HepG2 (cell line): Measurements from ENCODE around the gene PLXNB2. TPM values are rescaled to one million over a fixed set of nuclear protein-coding genes. Genes with fewer than 3 reads are reported as not detected.

ENCODE experiments used
- ATAC-seq: fragments of 200-7000 bp; cut with Tn5 transposase; 3 replicates; pipeline ENCODE4 v1.9.1; 2020; ENCODE audit warnings: mild to moderate bottlenecking, moderate library complexity
- BruUV-seq: library from RNA; stranded (reverse); fragments of 400-500 nt; replicated peaks from 2 replicates; lab custom pipeline; 2021; lab: Mats Ljungman, UMichigan
- CTCF ChIA-PET: fragments of 300-600 bp; formaldehyde crosslinking; extraction: SDS; loops from one replicate; lab custom pipeline; 2021; ENCODE audit warnings: low total read pairs, inconsistent platforms, low intra/inter-chr PET ratio; lab: Yijun Ruan, JAX
- POLR2A ChIA-PET: fragments of 350-600 bp; sonication (Branson Sonifier 250); formaldehyde crosslinking; loops from one replicate; lab custom pipeline; 2020; ENCODE audit warnings: antibody characterized with exemption, inconsistent platforms; lab: Yijun Ruan, JAX
- DNase-seq: peaks from one replicate; pipeline ENCODE4 v3.0.0-alpha.2; 2015; ENCODE audit warnings: low spot score
- FAIRE-seq: peaks from 3 replicates; lab custom pipeline; 2011; peaks lifted over from hg19 to GRCh38; lab: Jason Lieb, UNC
- H2AFZ ChIP-seq: one replicate; pipeline ENCODE4 v1.6.1; 2011; ENCODE audit warnings: low read length, inconsistent platforms
- H3K27ac ChIP-seq: fragments of 300-600 bp; 3 replicates; pipeline ENCODE4 v1.8.0; 2011; ENCODE audit warnings: mixed run types, mild to moderate bottlenecking, mixed read lengths, low read length, inconsistent platforms; ENCODE audit not compliant: insufficient read depth; ENCODE audit errors: extremely low read length
- H3K27me3 ChIP-seq, 2 experiments: fragments of 200-600 bp in 1 of 2; 2 replicates in 1 of 2; 3 replicates in 1 of 2; pipeline versions ENCODE4 v1.6.0 to v1.8.0; 2011; ENCODE audit warnings: low read length in 2 of 2, mild to moderate bottlenecking in 2 of 2, moderate library complexity in 2 of 2, inconsistent platforms in 1 of 2; ENCODE audit not compliant: insufficient read depth in 2 of 2, control insufficient read depth in 1 of 2
- H3K36me3 ChIP-seq, 2 experiments: fragments of 200-600 bp in 1 of 2; replicated peaks in 1 of 2; 2 replicates in 1 of 2; 3 replicates in 1 of 2; pipeline versions ENCODE4 v1.5.1 to v1.8.0; 2011; ENCODE audit warnings: low read length in 2 of 2, inconsistent platforms in 1 of 2; ENCODE audit not compliant: insufficient read depth in 2 of 2, control insufficient read depth in 1 of 2
- H3K4me1 ChIP-seq: 2 replicates; pipeline ENCODE4 v1.5.1; 2012; ENCODE audit warnings: low read length, inconsistent platforms; ENCODE audit not compliant: insufficient read depth
- H3K4me2 ChIP-seq: 2 replicates; pipeline ENCODE4 v1.6.0; 2011; ENCODE audit warnings: low read depth, low read length, inconsistent platforms
- H3K4me3 ChIP-seq, 3 experiments: fragments of 200-600 bp in 1 of 3; sonication (generic), shearing (Covaris generic) in 1 of 3; replicated peaks in 1 of 3; 2 replicates each; pipeline ENCODE4 v1.5.1; 2011 to 2016; ENCODE audit warnings: low read length in 3 of 3, inconsistent platforms in 2 of 3, low read depth in 2 of 3, mild to moderate bottlenecking in 2 of 3, control low read depth in 1 of 3, mixed read lengths in 1 of 3; ENCODE audit not compliant: insufficient read depth in 1 of 3
- H3K79me2 ChIP-seq: one replicate; pipeline ENCODE4 v1.6.1; 2011; ENCODE audit warnings: low read length, inconsistent platforms; ENCODE audit not compliant: insufficient read depth
- H3K9ac ChIP-seq: 2 replicates; pipeline ENCODE4 v1.6.0; 2011; ENCODE audit warnings: mild to moderate bottlenecking, low read depth, low read length, inconsistent platforms; ENCODE audit not compliant: insufficient read depth
- H3K9me3 ChIP-seq: 2 replicates; pipeline ENCODE4 v1.5.1; 2012; ENCODE audit warnings: mild to moderate bottlenecking, low read length
- H4K20me1 ChIP-seq: 2 replicates; pipeline ENCODE4 v1.6.0; 2011; ENCODE audit warnings: inconsistent platforms, mild to moderate bottlenecking, low read length, moderate library complexity; ENCODE audit not compliant: insufficient read depth
- KDM1A ChIP-seq: IDR thresholded peaks from 2 replicates; pipeline ENCODE4 v1.6.1; 2016; ENCODE audit warnings: missing compliant biosample characterization
- MED1 ChIP-seq: sonication (generic); formaldehyde crosslinking; IDR thresholded peaks from 2 replicates; pipeline ENCODE4 v1.4.0; 2020; ENCODE audit warnings: missing genetic modification reagents
- MLXIP ChIP-seq: sonication (generic); formaldehyde crosslinking; IDR thresholded peaks from 2 replicates; pipeline ENCODE4 v1.9.0; 2021; ENCODE audit warnings: missing genetic modification reagents, borderline replicate concordance
- RARA ChIP-seq: IDR thresholded peaks from 2 replicates; pipeline ENCODE4 v1.6.1; 2016; ENCODE audit warnings: missing genetic modification reagents, missing compliant biosample characterization
- RXRA ChIP-seq: sonication (generic); formaldehyde crosslinking; IDR thresholded peaks from 2 replicates; pipeline ENCODE4 v1.5.1; 2020; ENCODE audit warnings: missing genetic modification reagents
- SMC3 ChIP-seq: IDR thresholded peaks from 2 replicates; pipeline ENCODE4 v1.6.1; 2011; ENCODE audit warnings: low read length, improper control_type of control experiment
- SP2 ChIP-seq: sonication (generic); formaldehyde crosslinking; IDR thresholded peaks from 2 replicates; pipeline ENCODE4 v1.5.1; 2020; ENCODE audit warnings: mild to moderate bottlenecking, missing genetic modification reagents
- THRA ChIP-seq: sonication (generic); formaldehyde crosslinking; IDR thresholded peaks from 2 replicates; pipeline ENCODE4 v1.4.0; 2020; ENCODE audit warnings: missing genetic modification reagents, borderline replicate concordance
- ZNF496 ChIP-seq: sonication (generic); formaldehyde crosslinking; IDR thresholded peaks from 2 replicates; pipeline ENCODE4 v1.8.1; 2023; ENCODE audit warnings: mild to moderate bottlenecking, moderate library complexity, missing genetic modification reagents; ENCODE audit not compliant: insufficient replicate concordance
- ZNF577 ChIP-seq: sonication (generic); formaldehyde crosslinking; IDR thresholded peaks from 2 replicates; pipeline ENCODE4 v1.4.0; 2020; ENCODE audit warnings: mild to moderate bottlenecking, low read depth, missing genetic modification reagents, borderline replicate concordance
- ZNF646 ChIP-seq: sonication (generic); formaldehyde crosslinking; IDR thresholded peaks from 2 replicates; pipeline ENCODE4 v1.9.0; 2021; ENCODE audit warnings: mild to moderate bottlenecking, missing genetic modification reagents
- WGBS: methylation state at CpG from one replicate; pipeline ENCODE4 v1.1.6; 2017; ENCODE audit warnings: low lambda C conversion rate; 5-methylcytosine and 5-hydroxymethylcytosine counted together
- in situ Hi-C: cut with HindIII; loops from 2 replicates; pipeline ENCODE4 v1.10.0; 2017; ENCODE audit warnings: low pct_unique_long_range_greater_than_20kb; ENCODE audit not compliant: extremely low pct_ligation_motif_present
- intact Hi-C: fragments of 100-400 bp; cut with micrococcal nuclease; formaldehyde crosslinking; loops from one replicate; pipeline ENCODE4 v1.10.0; 2022; ENCODE audit not compliant: unreplicated experiment
- polyA plus RNA-seq, 8 experiments: library from polyadenylated mRNA; depleted of rRNA in 3 of 8; stranded (reverse) in 7 of 8; unstranded in 1 of 8; fragments of >200 nt; fragmentation: Illumina TruSeq in 4 of 8; extraction: Trizol in 4 of 8; gene quantifications; 2 replicates each; pipeline versions ENCODE4 v1.2.1 to v1.2.3, GENCODE V29; 2011 to 2016; ENCODE audit warnings: low read depth in 4 of 8, missing spikeins in 1 of 8, mixed read lengths in 1 of 8; ENCODE audit not compliant: insufficient read depth in 1 of 8
- total RNA-seq, 5 experiments: library from RNA; depleted of rRNA; stranded (reverse); fragments of >200 nt; fragmentation: Illumina TruSeq; extraction: Trizol; gene quantifications; 2 replicates each; pipeline ENCODE4 v1.2.3, GENCODE V29; 2016; ENCODE audit warnings: low read depth in 1 of 5

The PLXNB2 gene
- total and polyA plus RNA-seq, 2 of the 13 experiments (the other 11 are each of a cell fraction or from before 2014, with no cell fraction given), result 32.6 to 68.9 TPM

- intact Hi-C loops, result no loop called here
- ChIA-PET CTCF (interaction anchor here (0.8 to 4.2 kb wide), 2 partner anchors 14 to 65 kb away, joined by 3 to 125 read pairs; partner anchors contain the start of gene DENND6B), POLR2A (interaction anchor here (0.9 to 2.7 kb wide), 8 partner anchors 11 to 168 kb away, joined by 3 to 38 read pairs (median 6); partner anchors contain the start of genes DENND6B, HDAC10, LMF2 and NCAPH2)
- peak; percentile 97 for FAIRE-seq
- no peak overlapping the region for H2AFZ ChIP-seq
- no peaks in the 10 kb centered on the region for H3K27me3 ChIP-seq
- peak; percentile 76 for ATAC-seq
- peaks cover 34% of the 10 kb centered on the region for H3K4me1 ChIP-seq
- no peak overlapping the region for H3K27ac ChIP-seq
- in situ Hi-C loops, result no loop called here
- no peaks in the 10 kb centered on the region for H3K36me3 ChIP-seq
- 40% methylated on average over 12 of the region's 12 CpGs for WGBS
- H3K4me3 ChIP-seq, result no peak overlapping the region
- no peaks in the 10 kb centered on the region for H3K9me3 ChIP-seq
- H3K79me2 ChIP-seq, result peaks cover 2% of the 10 kb centered on the region
- peak; percentile 70 for DNase-seq
- no TSS peak for BruUV-seq
- H3K4me2 ChIP-seq, result peak overlapping the region; percentile 24; the same call in 1 of the 2 replicates
- H4K20me1 ChIP-seq, result 0 out of 2 replicates have a peak, but pooled peaks cover 4% of the 10 kb centered on the region
- H3K9ac ChIP-seq, result no peak overlapping the region
- TF ChIP-seq SP2 (CRISPR knock-in tag) (peak; percentile 22; the same call in 1 of the 2 replicates), ZNF646 (peak; percentile 100), KDM1A (CRISPR knock-in tag) (0 out of 2 replicates have a peak, but pooled peaks have one; percentile 23), MLXIP (CRISPR knock-in tag) (no peak), RARA (peak; percentile 53; the same call in 1 of the 2 replicates), THRA (CRISPR knock-in tag) (peak; percentile 94; the same call in 1 of the 2 replicates), ZNF577 (CRISPR knock-in tag) (no peak), MED1 (CRISPR knock-in tag) (peak; percentile 30; the same call in 1 of the 2 replicates), ZNF496 (CRISPR knock-in tag) (no peak), RXRA (CRISPR knock-in tag) (peak; percentile 95), SMC3 (no peak)
Measured at GRCh38 chr22:50339945-50340879, 32.8 kb upstream of the PLXNB2 start.
